Measurements from ENCODE around the gene PDZK1IP1. TPM values are rescaled to one million over a fixed set of nuclear protein-coding genes. Genes with fewer than 3 reads are reported as not detected.

The PDZK1IP1 gene
- total RNA-seq, 2 experiments from 2014 or later = not detected

DNA sequence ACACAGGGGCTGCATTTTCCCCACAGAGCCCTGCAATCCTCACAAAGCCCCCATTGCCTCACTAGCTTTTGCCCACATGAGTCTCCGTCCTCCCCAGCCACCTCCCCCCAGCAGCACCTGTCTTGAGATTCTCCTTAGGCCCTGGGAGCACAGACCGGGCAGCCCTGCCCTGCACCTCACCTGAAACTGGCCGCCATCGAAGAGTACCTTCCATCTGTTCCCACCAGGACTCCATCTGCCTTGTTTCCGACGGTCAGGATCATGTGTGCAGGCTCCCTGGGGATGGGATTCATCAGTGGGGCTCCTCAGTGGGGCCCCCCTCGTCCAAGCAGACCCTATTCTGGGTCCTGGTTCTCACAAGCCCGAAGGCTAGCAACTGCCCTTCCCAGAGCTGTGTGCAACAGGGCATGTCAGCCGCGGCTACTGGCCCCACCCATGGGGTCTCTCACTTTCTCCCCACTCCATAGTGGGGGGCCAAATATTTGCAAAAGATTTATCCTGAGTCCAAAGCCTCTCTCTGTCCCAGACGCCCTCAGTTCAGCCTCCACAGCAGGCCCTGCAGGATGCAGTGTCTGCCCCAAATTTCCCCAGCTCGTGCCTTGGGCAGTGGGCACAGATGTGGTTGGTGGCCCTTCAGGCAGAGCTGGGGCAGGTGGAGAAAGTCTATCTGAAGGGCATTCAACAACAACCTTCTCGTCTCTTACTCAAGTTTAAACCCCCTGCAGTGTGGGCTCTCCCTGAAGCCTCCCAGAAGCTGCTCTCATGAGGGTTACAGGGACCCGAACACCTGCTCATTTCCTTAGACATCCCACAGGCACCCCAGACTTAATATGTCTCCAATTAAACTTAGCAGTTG is 4.8 kb downstream of the PDZK1IP1 start:
- ChIA-PET POLR2A (interaction anchor here (0.6 kb wide), 1 partner anchor 150 kb away, joined by 3 read pairs; no protein-coding TSS in a partner anchor), CTCF (interaction anchor here (0.7 to 3.0 kb wide), 5 partner anchors 8 to 78 kb away, joined by 3 to 13 read pairs (median 4); no protein-coding TSS in a partner anchor)

DNA sequence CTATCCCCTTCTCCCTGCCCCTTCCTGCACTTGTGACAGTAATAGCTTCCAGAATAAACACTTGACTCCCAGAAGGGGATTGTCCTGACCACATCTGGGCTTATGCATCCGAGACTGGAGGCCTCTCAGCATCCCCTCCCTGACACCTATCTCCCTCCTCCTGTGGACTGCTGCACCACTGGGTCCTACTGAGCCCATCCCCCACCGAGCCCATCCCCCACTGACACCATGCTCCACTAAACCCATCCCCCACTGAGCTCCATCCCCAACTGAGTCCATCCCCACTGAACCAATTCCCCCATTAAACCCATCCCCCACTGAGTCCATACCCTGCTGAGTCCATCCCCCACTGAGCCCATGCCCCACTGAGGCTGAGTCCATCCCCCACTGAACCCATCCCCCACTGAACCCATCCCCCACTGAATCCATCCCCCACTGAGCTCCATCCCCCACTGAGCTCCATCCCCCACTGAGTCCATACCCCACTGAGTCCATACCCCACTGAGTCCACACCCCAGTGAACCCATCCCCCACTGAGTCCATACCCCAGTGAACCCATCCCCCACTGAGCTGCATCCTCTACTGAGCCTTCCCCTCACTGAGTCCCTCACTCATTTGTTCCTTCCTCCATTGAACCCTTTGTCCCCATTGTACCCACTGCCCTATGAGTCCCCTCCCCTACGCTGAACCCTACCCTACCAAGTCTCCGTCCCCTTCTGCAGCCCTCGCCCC is 5.6 kb downstream of the PDZK1IP1 start:
- POLR2A ChIA-PET = interaction anchor here (0.6 kb wide), 1 partner anchor 151 kb away, joined by 3 read pairs; no protein-coding TSS in a partner anchor

DNA sequence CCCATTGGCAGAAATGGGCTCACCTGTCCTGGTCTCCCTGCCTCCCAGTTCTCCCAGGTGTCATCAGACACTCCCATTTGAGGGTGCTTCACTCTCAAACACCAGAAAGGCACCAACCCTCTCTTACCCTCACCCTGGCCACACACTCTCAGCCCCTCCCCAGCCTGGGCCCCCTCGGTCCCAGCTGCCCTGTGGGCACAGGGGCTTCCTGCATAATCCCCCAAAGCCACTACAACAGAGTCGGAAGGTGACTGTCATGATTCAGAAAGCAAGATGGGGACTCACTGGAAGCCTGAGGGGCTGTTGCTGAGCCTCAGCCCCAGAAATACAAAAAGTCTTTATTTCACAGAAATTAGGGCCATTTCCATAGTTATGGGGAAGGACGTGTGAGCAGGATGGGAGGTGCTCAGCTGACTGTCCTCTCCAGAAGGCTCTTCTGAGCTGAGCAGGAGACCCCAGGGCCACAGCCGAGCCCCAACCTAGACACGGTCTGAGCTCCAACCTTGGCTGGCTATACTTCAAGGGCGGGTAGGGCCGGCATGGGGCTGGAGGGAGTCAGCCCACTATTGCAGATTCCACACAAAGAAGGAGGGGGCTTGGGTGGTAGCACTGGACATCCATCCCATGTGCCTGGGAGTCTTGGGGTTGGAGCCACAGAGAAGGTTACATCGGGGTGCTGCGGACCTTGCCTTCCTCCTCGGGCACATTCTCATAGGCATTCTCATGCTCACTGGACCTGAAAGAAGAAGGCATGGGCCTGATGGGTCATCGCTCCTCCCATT is 6.3 kb downstream of the PDZK1IP1 start:
- ChIA-PET POLR2A (no interaction called here), CTCF (interaction anchor here (1.0 to 3.0 kb wide), 3 partner anchors 8 to 19 kb away, joined by 3 to 13 read pairs (median 3); no protein-coding TSS in a partner anchor)

More for the DNA sequence above, 5.6 kb downstream of the PDZK1IP1 start:
- CTCF ChIA-PET = interaction anchor here (0.7 to 3.0 kb wide), 5 partner anchors 8 to 79 kb away, joined by 3 to 13 read pairs (median 4); no protein-coding TSS in a partner anchor

DNA sequence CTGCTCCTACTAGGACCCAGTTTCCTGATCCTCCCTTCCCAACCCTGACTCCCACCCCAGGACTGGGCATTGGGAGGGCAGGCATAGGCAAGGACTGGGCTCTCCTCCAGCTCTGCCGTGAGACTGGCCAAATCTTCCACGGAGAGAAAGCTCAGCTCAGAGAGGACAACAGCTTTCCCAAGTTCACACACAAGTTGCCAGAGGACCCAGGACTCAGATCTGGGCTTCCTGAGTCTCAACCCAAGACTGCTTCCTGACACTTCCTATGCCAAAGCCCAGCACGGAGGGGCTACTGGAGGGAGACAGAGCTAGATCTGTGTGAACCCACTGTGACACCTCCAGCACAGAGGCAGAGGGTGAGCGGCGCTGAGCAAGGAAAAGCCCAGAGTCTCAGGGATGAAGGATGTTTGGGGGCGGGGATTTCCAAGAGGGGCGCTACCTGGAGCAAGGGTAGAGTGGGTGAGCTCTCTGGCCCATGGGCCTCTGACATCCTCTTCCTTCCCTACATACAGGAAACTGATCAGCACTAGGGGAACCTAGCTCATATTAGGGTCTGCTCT is 7.1 kb downstream of the PDZK1IP1 start:
- POLR2A ChIA-PET = no interaction called here
- CTCF ChIA-PET = interaction anchor here (1.3 to 3.0 kb wide), 2 partner anchors 10 to 81 kb away, joined by 4 to 13 read pairs; no protein-coding TSS in a partner anchor

DNA sequence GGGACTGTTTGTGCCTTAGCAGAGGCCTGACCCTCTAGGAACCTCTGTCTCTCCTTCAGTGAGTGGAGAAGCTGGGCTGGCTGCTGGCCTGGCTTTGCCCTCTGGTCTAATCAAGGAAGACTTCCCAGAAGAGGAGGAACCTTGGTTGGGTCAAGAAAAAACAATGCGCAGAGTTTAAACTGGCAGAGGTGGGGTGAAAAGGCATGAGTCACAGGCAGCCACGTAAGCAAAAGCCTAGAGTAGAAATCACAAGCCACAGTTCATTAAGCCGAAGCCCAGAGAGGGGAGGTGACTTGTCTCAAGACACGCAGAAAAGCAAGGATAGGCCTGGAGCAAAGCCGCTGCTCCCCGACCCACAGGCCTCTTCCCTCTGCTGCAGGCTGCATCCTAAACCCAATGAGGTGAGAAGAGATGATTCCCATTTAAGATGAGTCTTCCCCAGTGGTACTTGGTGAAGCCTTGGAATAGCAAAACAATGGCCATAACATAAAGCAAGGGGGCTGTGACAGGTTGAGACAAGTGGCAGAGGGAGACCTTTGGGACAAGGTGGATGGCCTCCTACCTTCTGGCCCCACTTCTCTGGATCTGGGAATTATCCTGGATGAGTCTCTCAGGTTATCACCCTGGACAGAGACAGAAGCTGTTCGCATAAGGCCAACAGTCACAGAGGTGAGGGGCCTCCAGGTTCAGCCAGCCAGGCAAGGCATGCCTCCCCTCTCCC is 7.7 kb downstream of the PDZK1IP1 start:
- ChIA-PET POLR2A (no interaction called here), CTCF (interaction anchor here (1.2 to 3.0 kb wide), 3 partner anchors 11 to 242 kb away, joined by 3 to 13 read pairs (median 4); no protein-coding TSS in a partner anchor)

DNA sequence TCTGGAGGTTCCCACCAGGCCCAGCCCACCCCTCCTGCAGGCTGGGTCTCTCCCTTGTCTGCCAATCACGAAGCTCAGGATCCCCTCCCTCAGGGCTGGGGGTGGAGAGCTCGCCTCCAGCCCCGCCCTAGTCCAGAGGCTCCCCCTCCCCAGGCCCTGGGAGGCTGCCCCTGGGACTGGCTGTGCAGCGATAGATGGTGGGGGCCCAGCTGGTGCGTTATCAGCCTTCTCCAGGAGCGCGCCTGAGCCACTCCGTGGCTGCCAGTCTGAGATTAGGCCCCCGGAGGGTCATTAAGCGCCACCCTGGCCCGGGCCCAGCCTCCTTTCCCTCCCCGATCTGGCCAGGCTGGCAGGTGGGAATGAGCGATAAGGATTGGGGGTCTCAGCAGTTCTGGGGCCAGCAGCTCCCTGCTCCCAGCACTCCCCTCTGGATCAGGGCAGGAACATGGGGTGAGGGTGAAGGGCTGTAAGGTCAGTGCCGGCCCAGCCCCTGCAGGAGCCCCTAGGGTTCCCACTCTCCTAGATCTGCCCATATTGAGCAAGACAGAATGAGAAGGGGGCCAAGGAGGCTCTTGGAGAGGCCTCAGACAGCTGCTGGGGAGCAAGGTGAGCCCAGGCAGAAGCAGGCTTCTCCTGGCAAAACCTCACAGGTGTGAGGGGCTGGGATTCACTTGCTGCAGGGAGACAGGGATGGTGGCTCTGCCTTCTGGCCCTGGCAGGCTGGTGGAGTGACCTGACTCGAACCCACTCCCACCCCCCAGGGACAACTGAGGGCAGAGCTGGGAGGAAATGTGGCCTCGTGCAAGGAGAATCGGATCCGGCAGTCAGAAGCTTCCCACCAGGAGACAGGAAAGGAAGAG is 8.5 kb downstream of the PDZK1IP1 start:
- ChIA-PET POLR2A (no interaction called here), CTCF (interaction anchor here (1.2 to 1.3 kb wide), 2 partner anchors 82 to 242 kb away, joined by 3 to 4 read pairs; no protein-coding TSS in a partner anchor)

DNA sequence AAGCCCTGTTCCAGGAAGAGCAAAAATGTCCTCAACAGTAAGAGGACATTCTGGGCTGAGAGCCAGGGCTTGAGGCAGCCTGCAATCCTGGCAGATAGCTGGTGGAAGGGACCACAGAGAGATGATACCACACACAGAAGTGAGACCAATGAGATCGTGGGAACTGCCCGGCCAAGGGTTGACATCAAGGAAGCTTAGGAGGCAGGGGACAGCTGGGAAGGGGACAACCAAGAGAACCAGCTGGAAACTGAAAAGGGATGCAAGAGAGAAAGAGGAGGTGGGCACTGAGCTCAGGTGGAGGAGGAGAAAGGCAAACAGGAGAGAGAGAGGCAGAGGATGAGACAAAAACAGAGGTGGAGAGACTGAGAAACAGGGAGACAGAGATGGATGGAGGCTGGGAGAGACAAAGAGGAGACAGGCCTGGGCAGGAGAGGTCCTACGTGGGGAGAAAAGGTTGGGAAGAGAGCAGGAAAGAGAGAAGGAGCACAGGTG is 9.2 kb downstream of the PDZK1IP1 start:
- ChIA-PET CTCF (interaction anchor here (1.2 kb wide), 1 partner anchor 243 kb away, joined by 3 read pairs; no protein-coding TSS in a partner anchor), POLR2A (no interaction called here)

DNA sequence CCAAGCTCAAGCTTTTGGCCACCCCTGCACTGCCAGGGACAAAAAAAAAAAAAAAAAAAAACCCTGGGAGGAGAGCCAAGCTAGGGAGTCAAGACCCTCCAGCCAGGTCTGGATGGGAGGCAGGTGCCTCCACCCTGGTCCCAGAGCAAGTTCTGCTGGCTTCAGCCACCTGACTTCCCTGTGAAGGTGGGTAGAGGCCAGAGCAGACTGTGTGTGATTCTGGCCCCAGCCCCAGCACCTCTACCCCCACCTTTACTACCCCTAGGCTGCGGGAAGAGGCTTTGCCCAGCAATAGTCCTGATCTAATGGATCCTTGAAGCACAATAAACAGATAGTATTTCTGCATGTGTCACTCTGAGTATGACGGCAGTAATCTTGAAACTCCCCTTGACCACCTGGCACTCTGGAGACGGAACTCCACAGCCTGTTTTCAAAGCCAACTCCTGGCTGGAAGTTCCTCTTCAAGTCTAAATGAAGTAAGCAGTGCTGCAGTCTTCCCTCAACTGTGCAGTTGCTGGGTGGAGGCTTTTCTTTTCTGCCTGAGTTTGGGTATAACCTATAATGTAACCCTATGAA is 9.8 kb downstream of the PDZK1IP1 start:
- CTCF ChIA-PET = interaction anchor here (1.0 to 2.6 kb wide), 6 partner anchors 8 to 129 kb away, joined by 3 to 19 read pairs (median 6); partner anchors contain the start of gene PDZK1IP1
- POLR2A ChIA-PET = no interaction called here

DNA sequence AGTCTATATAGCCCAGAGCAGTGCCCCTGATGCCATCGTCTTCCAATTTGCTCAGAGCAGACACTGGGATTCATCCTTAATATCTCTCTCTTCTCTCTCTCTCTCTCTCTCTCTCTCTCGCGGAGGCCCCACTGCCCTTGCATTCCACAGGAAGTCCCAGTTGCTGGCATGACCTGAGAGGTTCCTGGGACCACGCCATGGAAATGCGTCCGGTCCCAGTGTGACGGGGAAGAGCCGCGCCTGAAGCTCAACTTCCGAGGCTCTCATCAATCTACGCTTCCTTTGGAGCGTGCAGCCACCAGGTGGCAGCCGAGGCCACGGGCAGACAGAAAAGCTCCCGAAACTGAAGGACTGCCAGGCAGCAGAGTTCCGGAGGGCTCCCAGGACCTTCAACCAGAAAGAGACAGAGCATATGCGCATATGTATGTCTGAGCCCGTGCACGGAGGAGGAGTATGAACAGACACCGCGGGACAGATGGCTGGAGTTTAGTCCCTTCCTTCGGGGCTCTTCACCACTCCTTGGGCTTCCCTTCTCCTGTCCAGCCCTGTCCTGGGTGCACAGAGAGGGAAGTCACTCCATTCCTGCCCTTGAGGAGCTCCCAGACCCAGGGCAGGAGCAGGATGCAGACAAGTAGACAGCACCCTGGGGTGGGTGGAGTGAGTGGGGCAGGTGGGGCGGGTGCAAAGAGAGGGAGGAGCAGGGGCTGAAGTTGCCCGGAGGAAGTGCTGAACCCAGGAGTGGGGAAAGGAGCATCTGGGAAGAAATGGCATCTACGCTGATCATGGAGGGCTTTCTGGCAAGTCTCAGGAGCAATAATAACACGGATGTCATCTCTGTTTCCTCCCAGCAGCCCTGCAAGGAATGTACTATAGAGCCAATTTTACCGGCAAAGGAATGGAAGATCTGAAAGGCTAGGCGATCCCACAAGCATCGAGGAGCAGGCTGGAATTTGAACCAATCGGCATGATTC is 10.5 kb downstream of the PDZK1IP1 start:
- POLR2A ChIA-PET = interaction anchor here (0.6 kb wide), 2 partner anchors 71 to 148 kb away, joined by 3 to 7 read pairs; no protein-coding TSS in a partner anchor
- CTCF ChIA-PET = interaction anchor here (0.6 to 2.6 kb wide), 17 partner anchors 9 to 680 kb away, joined by 3 to 19 read pairs (median 4); partner anchors contain the start of genes CMPK1, FOXD2 and PDZK1IP1

DNA sequence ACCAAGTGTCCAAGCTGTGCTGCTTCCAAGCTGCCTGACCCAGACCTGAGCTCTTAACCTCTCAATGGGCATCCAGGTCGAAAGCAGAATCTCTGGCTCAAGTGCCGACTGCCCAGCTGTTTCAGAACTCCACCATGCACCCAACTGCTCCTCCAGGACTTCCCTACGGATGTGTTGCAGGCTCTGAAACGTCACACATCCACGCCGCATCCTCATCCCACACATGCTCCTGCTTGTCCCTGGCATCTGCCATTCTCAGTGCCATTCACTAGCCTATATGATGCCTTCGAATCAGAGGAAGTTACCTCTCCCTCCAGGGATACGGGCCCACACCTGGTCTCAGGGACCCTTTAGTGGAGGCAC is 11.2 kb downstream of the PDZK1IP1 start:
- ChIA-PET CTCF (interaction anchor here (0.6 to 2.6 kb wide), 14 partner anchors 9 to 532 kb away, joined by 3 to 19 read pairs (median 4); partner anchors contain the start of genes CMPK1, FOXD2 and PDZK1IP1), POLR2A (interaction anchor here (0.6 kb wide), 2 partner anchors 72 to 149 kb away, joined by 3 to 7 read pairs; no protein-coding TSS in a partner anchor)

DNA sequence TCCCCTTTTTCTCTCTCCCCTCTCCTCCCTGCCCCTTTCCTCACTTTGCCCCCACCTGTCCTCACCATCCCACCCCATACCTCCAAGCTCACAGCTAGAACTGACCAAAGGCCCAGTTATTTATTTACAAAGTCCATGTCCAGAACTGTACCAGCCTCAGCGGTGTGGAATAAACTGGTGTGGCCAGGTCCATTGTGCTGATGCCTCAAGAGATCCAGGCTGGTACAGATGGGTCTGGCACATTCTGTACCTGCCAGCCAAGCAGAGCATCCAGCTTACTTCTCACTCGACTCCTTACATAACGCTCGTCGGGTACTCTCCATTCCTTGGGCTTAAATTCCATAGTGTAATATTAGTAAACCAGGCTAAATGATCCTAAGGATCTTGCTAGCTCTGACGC is 11.8 kb downstream of the PDZK1IP1 start:
- CTCF ChIA-PET = interaction anchor here (1.7 to 2.6 kb wide), 2 partner anchors 10 to 14 kb away, joined by 8 to 19 read pairs; no protein-coding TSS in a partner anchor
- POLR2A ChIA-PET = no interaction called here

DNA sequence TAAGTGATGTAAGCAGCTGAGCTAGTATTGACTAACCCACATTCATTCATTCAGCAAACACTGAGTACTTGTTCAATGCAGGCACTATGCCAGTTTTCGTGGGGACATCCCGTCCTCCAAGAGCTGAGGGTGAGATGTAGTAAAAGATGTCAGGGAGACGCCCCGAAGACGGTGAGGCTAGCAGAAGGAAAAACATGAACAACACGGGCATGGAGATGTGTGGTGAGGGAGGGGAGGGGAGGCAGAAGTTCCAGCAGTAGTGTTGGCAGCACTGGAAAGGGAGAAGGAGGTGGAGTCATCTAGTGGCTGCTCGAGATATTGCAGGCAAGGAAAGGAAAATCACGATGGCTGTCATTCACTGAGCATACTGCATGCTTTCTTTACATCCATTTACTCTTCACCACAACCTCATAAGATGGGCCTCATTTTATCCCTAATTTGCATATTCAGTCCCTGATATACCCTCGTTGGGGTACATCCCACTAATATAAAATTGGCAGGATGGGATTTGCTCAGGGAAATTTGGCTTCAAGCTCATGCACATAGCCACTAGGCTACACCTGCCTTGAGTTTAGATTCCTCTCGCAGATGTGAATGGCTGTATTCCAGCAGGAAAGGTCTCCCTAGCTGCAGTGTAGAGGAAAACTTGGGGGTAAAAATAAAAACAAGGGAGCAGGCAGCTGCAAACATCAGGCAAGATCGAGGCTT is 14.5 kb downstream of the PDZK1IP1 start:
- CTCF ChIA-PET = interaction anchor here (0.8 to 1.7 kb wide), 5 partner anchors 9 to 246 kb away, joined by 3 to 6 read pairs (median 3); no protein-coding TSS in a partner anchor
- POLR2A ChIA-PET = no interaction called here

DNA sequence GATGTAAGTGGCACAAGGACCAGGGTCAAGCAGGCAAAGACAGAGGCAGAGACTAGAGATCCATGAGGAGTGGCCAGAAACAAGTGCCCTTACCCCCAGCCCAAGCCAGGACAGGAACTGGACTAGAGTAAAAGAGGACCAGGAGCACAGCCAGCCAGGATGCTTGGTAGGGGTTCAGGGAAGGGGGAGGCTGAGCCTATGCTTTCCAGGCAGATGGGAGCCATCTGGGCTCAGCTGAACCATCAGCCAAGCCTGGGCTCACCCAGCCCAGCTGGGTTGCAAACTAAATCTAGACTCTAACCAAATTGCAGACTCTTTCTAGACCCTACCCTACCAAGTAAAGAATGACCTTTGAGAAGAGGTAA is 15.2 kb downstream of the PDZK1IP1 start:
- POLR2A ChIA-PET = no interaction called here

DNA sequence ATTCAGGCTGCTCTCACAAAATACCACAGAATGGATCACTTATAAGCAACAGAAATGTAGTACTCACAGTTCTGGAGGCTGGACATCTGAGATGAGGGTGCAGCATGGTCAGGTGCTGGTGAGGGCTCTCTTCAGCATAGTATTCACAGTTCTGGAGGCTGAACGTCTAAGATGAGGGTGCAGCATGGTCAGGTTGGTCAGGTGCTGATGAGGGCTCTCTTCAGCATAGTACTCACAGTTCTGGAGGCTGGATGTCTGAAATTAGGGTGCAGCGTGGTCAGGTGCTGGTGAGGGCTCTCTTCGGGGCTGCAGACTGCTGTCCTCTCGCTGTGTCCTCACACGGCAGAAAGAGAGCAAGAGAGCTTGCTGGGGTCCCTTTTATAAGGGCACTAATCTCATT is 17.1 kb downstream of the PDZK1IP1 start:
- CTCF ChIA-PET = no interaction called here
- POLR2A ChIA-PET = no interaction called here

More for the DNA sequence above, 15.2 kb downstream of the PDZK1IP1 start:
- CTCF ChIA-PET = interaction anchor here (0.8 to 1.7 kb wide), 3 partner anchors 11 to 18 kb away, joined by 3 to 6 read pairs (median 3); no protein-coding TSS in a partner anchor

DNA sequence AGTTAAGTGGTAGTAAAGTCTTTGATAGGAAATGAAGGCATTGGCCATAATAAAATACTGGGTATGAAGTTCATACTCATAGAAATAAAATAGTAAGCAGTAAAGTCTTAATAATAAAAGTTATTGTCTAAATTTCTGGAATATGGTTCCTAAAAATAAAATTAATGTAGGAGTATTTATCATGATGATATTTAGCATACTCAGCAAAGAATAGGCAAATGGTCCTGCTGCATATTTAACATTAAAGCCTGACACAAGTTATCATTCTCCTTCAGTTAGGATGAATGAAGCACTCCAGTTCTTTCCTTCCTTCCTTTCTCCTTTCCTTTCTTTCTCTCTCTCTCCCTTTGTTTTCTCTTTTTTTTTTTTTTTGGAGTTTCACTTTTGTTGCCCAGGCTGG is 25.3 kb downstream of the PDZK1IP1 start:
- POLR2A ChIA-PET = no interaction called here
- CTCF ChIA-PET = no interaction called here
